ENCODE measurements around the gene PYCARD.

DNA sequence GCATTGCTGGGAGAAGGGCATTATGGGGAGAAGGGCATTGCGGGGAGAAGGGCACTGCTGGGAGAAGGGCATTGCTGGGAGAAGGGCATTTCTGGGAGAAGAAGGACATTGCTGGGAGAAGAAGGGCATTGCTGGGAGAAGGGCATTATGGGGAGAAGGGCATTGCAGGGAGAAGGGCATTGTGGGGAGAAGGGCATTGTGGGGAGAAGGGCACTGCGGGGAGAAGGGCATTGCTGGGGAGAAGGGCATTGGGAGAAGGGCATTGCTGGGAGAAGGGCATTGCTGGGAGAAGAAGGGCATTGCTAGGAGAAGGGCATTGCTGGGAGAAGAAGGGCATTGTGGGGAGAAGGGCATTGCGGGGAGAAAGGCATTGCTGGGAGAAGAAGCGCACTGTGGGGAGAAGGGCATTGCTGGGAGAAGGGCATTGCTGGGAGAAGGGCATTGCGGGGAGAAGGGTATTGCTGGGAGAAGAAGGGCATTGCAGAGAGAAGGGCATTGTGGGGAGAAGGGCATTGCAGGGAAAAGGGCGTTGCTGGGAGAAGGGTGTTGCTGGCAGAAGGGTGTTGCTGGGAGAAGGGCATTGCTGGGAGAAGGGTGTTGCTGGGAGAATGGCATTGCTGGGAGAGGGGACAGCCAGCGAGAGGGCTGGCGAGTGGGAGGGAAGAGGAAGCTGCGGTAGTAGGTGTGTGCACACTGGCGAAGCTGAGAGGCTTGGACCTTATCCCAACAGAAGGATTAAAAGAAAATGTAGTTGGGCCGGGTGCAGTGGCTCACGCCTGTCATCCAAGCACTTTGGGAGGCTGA is 19.0 kb upstream of the PYCARD start:
- TF ChIP-seq HDAC2 (IDR thresholded peaks at IDR 0.05) = no peak
- no peak for TF ChIP-seq SUPT20H (IDR thresholded peaks at IDR 0.05; ENCODE audit: borderline replicate concordance, control insufficient read depth, low read depth, low read length)
- no peak for TF ChIP-seq SMC3 (IDR thresholded peaks at IDR 0.05; ENCODE audit: borderline replicate concordance, low read length)
- no peak for TF ChIP-seq EP300 (IDR thresholded peaks at IDR 0.05; ENCODE audit: borderline replicate concordance in 1 of 2, control insufficient read depth in 1 of 2, low read depth in 2 of 2, low read length in 2 of 2)
- no peak for TF ChIP-seq POLR2A (IDR thresholded peaks at IDR 0.05; ENCODE audit: low read depth, low read length)
- TF ChIP-seq, protein P1, sequence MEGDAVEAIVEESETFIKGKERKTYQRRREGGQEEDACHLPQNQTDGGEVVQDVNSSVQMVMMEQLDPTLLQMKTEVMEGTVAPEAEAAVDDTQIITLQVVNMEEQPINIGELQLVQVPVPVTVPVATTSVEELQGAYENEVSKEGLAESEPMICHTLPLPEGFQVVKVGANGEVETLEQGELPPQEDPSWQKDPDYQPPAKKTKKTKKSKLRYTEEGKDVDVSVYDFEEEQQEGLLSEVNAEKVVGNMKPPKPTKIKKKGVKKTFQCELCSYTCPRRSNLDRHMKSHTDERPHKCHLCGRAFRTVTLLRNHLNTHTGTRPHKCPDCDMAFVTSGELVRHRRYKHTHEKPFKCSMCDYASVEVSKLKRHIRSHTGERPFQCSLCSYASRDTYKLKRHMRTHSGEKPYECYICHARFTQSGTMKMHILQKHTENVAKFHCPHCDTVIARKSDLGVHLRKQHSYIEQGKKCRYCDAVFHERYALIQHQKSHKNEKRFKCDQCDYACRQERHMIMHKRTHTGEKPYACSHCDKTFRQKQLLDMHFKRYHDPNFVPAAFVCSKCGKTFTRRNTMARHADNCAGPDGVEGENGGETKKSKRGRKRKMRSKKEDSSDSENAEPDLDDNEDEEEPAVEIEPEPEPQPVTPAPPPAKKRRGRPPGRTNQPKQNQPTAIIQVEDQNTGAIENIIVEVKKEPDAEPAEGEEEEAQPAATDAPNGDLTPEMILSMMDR (IDR thresholded peaks at IDR 0.05 in 2 of 3, conservative IDR thresholded peaks at IDR 0.05 in 1 of 3; ENCODE audit: control insufficient read depth in 2 of 3, extremely low read depth in 1 of 3, insufficient read depth in 1 of 3, low read depth in 3 of 3, low read length in 3 of 3) = no peak
- TF ChIP-seq, protein P2, sequence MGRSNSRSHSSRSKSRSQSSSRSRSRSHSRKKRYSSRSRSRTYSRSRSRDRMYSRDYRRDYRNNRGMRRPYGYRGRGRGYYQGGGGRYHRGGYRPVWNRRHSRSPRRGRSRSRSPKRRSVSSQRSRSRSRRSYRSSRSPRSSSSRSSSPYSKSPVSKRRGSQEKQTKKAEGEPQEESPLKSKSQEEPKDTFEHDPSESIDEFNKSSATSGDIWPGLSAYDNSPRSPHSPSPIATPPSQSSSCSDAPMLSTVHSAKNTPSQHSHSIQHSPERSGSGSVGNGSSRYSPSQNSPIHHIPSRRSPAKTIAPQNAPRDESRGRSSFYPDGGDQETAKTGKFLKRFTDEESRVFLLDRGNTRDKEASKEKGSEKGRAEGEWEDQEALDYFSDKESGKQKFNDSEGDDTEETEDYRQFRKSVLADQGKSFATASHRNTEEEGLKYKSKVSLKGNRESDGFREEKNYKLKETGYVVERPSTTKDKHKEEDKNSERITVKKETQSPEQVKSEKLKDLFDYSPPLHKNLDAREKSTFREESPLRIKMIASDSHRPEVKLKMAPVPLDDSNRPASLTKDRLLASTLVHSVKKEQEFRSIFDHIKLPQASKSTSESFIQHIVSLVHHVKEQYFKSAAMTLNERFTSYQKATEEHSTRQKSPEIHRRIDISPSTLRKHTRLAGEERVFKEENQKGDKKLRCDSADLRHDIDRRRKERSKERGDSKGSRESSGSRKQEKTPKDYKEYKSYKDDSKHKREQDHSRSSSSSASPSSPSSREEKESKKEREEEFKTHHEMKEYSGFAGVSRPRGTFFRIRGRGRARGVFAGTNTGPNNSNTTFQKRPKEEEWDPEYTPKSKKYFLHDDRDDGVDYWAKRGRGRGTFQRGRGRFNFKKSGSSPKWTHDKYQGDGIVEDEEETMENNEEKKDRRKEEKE (IDR thresholded peaks at IDR 0.05) = no peak
- TF ChIP-seq JUNB (IDR thresholded peaks at IDR 0.05) = no peak
- TF ChIP-seq, protein P3, sequence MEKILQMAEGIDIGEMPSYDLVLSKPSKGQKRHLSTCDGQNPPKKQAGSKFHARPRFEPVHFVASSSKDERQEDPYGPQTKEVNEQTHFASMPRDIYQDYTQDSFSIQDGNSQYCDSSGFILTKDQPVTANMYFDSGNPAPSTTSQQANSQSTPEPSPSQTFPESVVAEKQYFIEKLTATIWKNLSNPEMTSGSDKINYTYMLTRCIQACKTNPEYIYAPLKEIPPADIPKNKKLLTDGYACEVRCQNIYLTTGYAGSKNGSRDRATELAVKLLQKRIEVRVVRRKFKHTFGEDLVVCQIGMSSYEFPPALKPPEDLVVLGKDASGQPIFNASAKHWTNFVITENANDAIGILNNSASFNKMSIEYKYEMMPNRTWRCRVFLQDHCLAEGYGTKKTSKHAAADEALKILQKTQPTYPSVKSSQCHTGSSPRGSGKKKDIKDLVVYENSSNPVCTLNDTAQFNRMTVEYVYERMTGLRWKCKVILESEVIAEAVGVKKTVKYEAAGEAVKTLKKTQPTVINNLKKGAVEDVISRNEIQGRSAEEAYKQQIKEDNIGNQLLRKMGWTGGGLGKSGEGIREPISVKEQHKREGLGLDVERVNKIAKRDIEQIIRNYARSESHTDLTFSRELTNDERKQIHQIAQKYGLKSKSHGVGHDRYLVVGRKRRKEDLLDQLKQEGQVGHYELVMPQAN (conservative IDR thresholded peaks at IDR 0.05) = no peak
- no peak for TF ChIP-seq POLR2AphosphoS5 (IDR thresholded peaks at IDR 0.05; ENCODE audit: low read length)
- TF ChIP-seq, protein P4, sequence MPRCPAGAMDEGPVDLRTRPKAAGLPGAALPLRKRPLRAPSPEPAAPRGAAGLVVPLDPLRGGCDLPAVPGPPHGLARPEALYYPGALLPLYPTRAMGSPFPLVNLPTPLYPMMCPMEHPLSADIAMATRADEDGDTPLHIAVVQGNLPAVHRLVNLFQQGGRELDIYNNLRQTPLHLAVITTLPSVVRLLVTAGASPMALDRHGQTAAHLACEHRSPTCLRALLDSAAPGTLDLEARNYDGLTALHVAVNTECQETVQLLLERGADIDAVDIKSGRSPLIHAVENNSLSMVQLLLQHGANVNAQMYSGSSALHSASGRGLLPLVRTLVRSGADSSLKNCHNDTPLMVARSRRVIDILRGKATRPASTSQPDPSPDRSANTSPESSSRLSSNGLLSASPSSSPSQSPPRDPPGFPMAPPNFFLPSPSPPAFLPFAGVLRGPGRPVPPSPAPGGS (IDR thresholded peaks at IDR 0.05; ENCODE audit: borderline replicate concordance, insufficient read depth, low read depth, low read length, poor library complexity, severe bottlenecking) = no peak
- no peak for TF ChIP-seq EED (IDR thresholded peaks at IDR 0.05; ENCODE audit: low read depth)
- TF ChIP-seq TAF1 (IDR thresholded peaks at IDR 0.05; ENCODE audit: borderline replicate concordance, low read depth, low read length) = no peak
- TF ChIP-seq YY1 (IDR thresholded peaks at IDR 0.05; ENCODE audit: low read depth, low read length) = no peak
